H1 (cell line): ENCODE data around the gene FXYD7. TPM values are rescaled to one million over a fixed set of nuclear protein-coding genes. Genes with fewer than 3 reads are reported as not detected.

Experiments
- CTCF ChIA-PET: fragments of 300-600 bp; sonication (Branson Sonifier 250); formaldehyde crosslinking; loops from one replicate; lab custom pipeline; 2021; ENCODE audit not compliant: partially characterized antibody; lab: Charles Lee
- POLR2A ChIA-PET: fragments of 300-600 bp; sonication (Branson Sonifier 250); formaldehyde crosslinking; loops from one replicate; lab custom pipeline; 2021; ENCODE audit warnings: inconsistent platforms; ENCODE audit not compliant: partially characterized antibody; lab: Charles Lee
- DNase-seq, 2 experiments: peaks; one replicate each; pipeline versions ENCODE4 v3.0.0 to v3.0.0-alpha.2; 2010 to 2022; ENCODE audit warnings: low spot score in 2 of 2, low read depth in 1 of 2, mixed read lengths in 1 of 2
- FAIRE-seq: peaks from 2 replicates; lab custom pipeline; 2011; peaks lifted over from hg19 to GRCh38; lab: Jason Lieb, UNC
- H2AFZ ChIP-seq: 2 replicates; pipeline ENCODE4 v1.8.1; 2012; ENCODE audit warnings: low read length, inconsistent platforms
- H2AK5ac ChIP-seq: 2 replicates; pipeline ENCODE4 v1.6.1; 2013; ENCODE audit warnings: low read depth, low read length
- H2BK120ac ChIP-seq: replicated peaks from 2 replicates; pipeline ENCODE3; 2013; ENCODE audit warnings: low read depth, low read length, inconsistent platforms
- H2BK12ac ChIP-seq: 2 replicates; pipeline ENCODE4 v1.6.1; 2013; ENCODE audit warnings: low read depth, low read length
- H2BK15ac ChIP-seq: 2 replicates; pipeline ENCODE4 v1.6.1; 2013; ENCODE audit warnings: low read length
- H2BK20ac ChIP-seq: 2 replicates; pipeline ENCODE4 v1.6.1; 2013; ENCODE audit warnings: low read length
- H2BK5ac ChIP-seq: 2 replicates; pipeline ENCODE4 v1.6.1; 2013; ENCODE audit warnings: low read depth, low read length
- H3K14ac ChIP-seq: 2 replicates; pipeline ENCODE4 v1.6.1; 2013; ENCODE audit warnings: inconsistent platforms; ENCODE audit not compliant: insufficient read length
- H3K18ac ChIP-seq: 2 replicates; pipeline ENCODE4 v1.6.1; 2013; ENCODE audit warnings: low read length; ENCODE audit errors: extremely low read depth
- H3K23ac ChIP-seq: 2 replicates; pipeline ENCODE4 v1.6.1; 2013; ENCODE audit warnings: inconsistent platforms; ENCODE audit not compliant: insufficient read length
- H3K23me2 ChIP-seq: 2 replicates; pipeline ENCODE4 v1.6.1; 2013; ENCODE audit warnings: low read depth, low read length
- H3K27ac ChIP-seq: 2 replicates; pipeline ENCODE4 v1.6.1; 2011; ENCODE audit warnings: low read depth, low read length, inconsistent platforms
- H3K27me3 ChIP-seq, 4 experiments: replicated peaks in 1 of 4; 1 replicate in 1 of 4; 2 replicates in 3 of 4; pipeline versions ENCODE4 v1.6.1 to v1.8.1; 2011 to 2013; ENCODE audit warnings: low read length in 3 of 4, mild to moderate bottlenecking in 3 of 4, inconsistent platforms in 2 of 4, mixed read lengths in 2 of 4, moderate library complexity in 1 of 4; ENCODE audit not compliant: control insufficient read depth in 3 of 4, insufficient read depth in 3 of 4; ENCODE audit errors: extremely low read depth in 1 of 4
- H3K36me3 ChIP-seq, 4 experiments: 2 replicates each; pipeline versions ENCODE4 v1.6.1 to v1.8.1; 2011 to 2013; ENCODE audit warnings: mild to moderate bottlenecking in 4 of 4, low read length in 3 of 4, moderate library complexity in 2 of 4, control low read depth in 1 of 4, inconsistent platforms in 1 of 4; ENCODE audit not compliant: insufficient read depth in 4 of 4, control insufficient read depth in 2 of 4
- H3K4ac ChIP-seq: replicated peaks from 2 replicates; pipeline ENCODE3; 2013; ENCODE audit warnings: low read length, low read depth, mixed read lengths, inconsistent platforms; ENCODE audit not compliant: insufficient read length
- H3K4me1 ChIP-seq, 4 experiments: replicated peaks in 1 of 4; 1 replicate in 1 of 4; 2 replicates in 3 of 4; pipeline versions ENCODE4 v1.6.1 to v1.8.1; 2011 to 2013; ENCODE audit warnings: low read length in 3 of 4, inconsistent platforms in 2 of 4, mixed read lengths in 1 of 4; ENCODE audit not compliant: insufficient read depth in 4 of 4, control insufficient read depth in 3 of 4
- H3K4me2 ChIP-seq, 2 experiments: 2 replicates each; pipeline versions ENCODE4 v1.6.1 to v1.8.1; 2011 to 2013; ENCODE audit warnings: low read depth in 2 of 2, low read length in 2 of 2, control low read depth in 1 of 2, inconsistent platforms in 1 of 2, mild to moderate bottlenecking in 1 of 2; ENCODE audit not compliant: insufficient read depth in 1 of 2
- H3K4me3 ChIP-seq, 4 experiments: fragments of 200-600, 300-600 bp in 1 of 4; sonication (generic), shearing (Covaris generic), sonication (Bioruptor Twin) in 1 of 4; 2 replicates each; pipeline versions ENCODE4 v1.5.1 to v1.8.1; 2011 to 2016; ENCODE audit warnings: low read length in 4 of 4, low read depth in 3 of 4, control low read depth in 2 of 4, inconsistent platforms in 2 of 4, mild to moderate bottlenecking in 2 of 4, mixed read lengths in 1 of 4, moderate library complexity in 1 of 4; ENCODE audit not compliant: insufficient read depth in 2 of 4; ENCODE audit errors: extremely low read depth in 1 of 4
- H3K56ac ChIP-seq: replicated peaks from 2 replicates; pipeline ENCODE3; 2013; ENCODE audit warnings: low read depth, mild to moderate bottlenecking, mixed read lengths, low read length, inconsistent platforms; ENCODE audit not compliant: insufficient read length
- H3K79me1 ChIP-seq: 2 replicates; pipeline ENCODE4 v1.6.1; 2013; ENCODE audit warnings: low read depth, low read length, control low read depth
- H3K79me2 ChIP-seq, 2 experiments: 2 replicates each; pipeline versions ENCODE4 v1.6.1 to v1.8.1; 2012 to 2013; ENCODE audit warnings: low read length in 2 of 2, mild to moderate bottlenecking in 2 of 2, inconsistent platforms in 1 of 2; ENCODE audit not compliant: insufficient read depth in 2 of 2, control insufficient read depth in 1 of 2
- H3K9ac ChIP-seq, 4 experiments: replicated peaks in 1 of 4; 1 replicate in 1 of 4; 2 replicates in 3 of 4; pipeline versions ENCODE4 v1.6.1 to v1.8.1; 2011 to 2013; ENCODE audit warnings: low read depth in 3 of 4, low read length in 3 of 4, control low read depth in 2 of 4, mild to moderate bottlenecking in 2 of 4, moderate library complexity in 2 of 4, inconsistent platforms in 1 of 4; ENCODE audit errors: extremely low read depth in 1 of 4
- H3K9me3 ChIP-seq, 2 experiments: 2 replicates each; pipeline versions ENCODE4 v1.6.1 to v1.8.1; 2012 to 2013; ENCODE audit warnings: mild to moderate bottlenecking in 2 of 2, moderate library complexity in 2 of 2, control low read depth in 1 of 2, inconsistent platforms in 1 of 2, low read depth in 1 of 2, low read length in 1 of 2, mixed read lengths in 1 of 2; ENCODE audit not compliant: insufficient read depth in 2 of 2
- H4K20me1 ChIP-seq, 2 experiments: replicated peaks in 1 of 2; 2 replicates each; pipeline versions ENCODE3 to v1.8.1; 2011 to 2013; ENCODE audit warnings: inconsistent platforms in 2 of 2, low read length in 2 of 2, mild to moderate bottlenecking in 1 of 2; ENCODE audit not compliant: insufficient read depth in 2 of 2, control insufficient read depth in 1 of 2
- H4K5ac ChIP-seq: 2 replicates; pipeline ENCODE4 v1.6.1; 2013; ENCODE audit warnings: low read length, low read depth, mixed read lengths, inconsistent platforms; ENCODE audit not compliant: insufficient read length
- H4K8ac ChIP-seq: 2 replicates; pipeline ENCODE4 v1.8.0; 2013; ENCODE audit warnings: mild to moderate bottlenecking, moderate library complexity, low read length, inconsistent platforms; ENCODE audit not compliant: insufficient read depth; ENCODE audit errors: extremely low read depth
- H4K91ac ChIP-seq: replicated peaks from 2 replicates; pipeline ENCODE3; 2013; ENCODE audit warnings: low read length, mixed read lengths, inconsistent platforms; ENCODE audit not compliant: insufficient read length
- CHD2 ChIP-seq: IDR thresholded peaks from 2 replicates; pipeline ENCODE4 v1.6.1; 2012; ENCODE audit warnings: low read length, improper control_type of control experiment
- CTBP2 ChIP-seq: IDR thresholded peaks from 2 replicates; pipeline ENCODE4 v1.7.0; 2011; ENCODE audit warnings: borderline replicate concordance, mild to moderate bottlenecking, moderate library complexity, mixed read lengths, low read length; ENCODE audit not compliant: insufficient read depth, insufficient read length
- EP300 ChIP-seq, 2 experiments: IDR thresholded peaks; 1 replicate in 1 of 2; 2 replicates in 1 of 2; pipeline ENCODE4 v1.6.1; 2011 to 2012; ENCODE audit warnings: low read depth in 2 of 2, low read length in 2 of 2, mild to moderate bottlenecking in 2 of 2, borderline replicate concordance in 1 of 2, inconsistent platforms in 1 of 2, moderate library complexity in 1 of 2
- FOSL1 ChIP-seq: IDR thresholded peaks from 2 replicates; pipeline ENCODE4 v1.6.1; 2011; ENCODE audit warnings: mild to moderate bottlenecking, low read depth, low read length, moderate library complexity; ENCODE audit not compliant: insufficient read depth
- GTF2F1 ChIP-seq: IDR thresholded peaks from 2 replicates; pipeline ENCODE4 v1.6.1; 2012; ENCODE audit warnings: low read depth, low read length, improper control_type of control experiment, borderline replicate concordance
- POLR2AphosphoS5 ChIP-seq: IDR thresholded peaks from 2 replicates; pipeline ENCODE4 v1.6.1; 2011; ENCODE audit warnings: low read depth, low read length
- RXRA ChIP-seq: IDR thresholded peaks from 2 replicates; pipeline ENCODE4 v1.6.1; 2011; ENCODE audit warnings: low read depth, mild to moderate bottlenecking, low read length, moderate library complexity; ENCODE audit not compliant: insufficient read depth
- SIN3A ChIP-seq, 2 experiments: IDR thresholded peaks in 1 of 2; conservative IDR thresholded peaks in 1 of 2; 2 replicates each; pipeline ENCODE4 v1.6.1; 2011 to 2012; ENCODE audit warnings: low read length in 2 of 2, improper control_type of control experiment in 1 of 2, low read depth in 1 of 2, mild to moderate bottlenecking in 1 of 2
- SIRT6 ChIP-seq: IDR thresholded peaks from one replicate; pipeline ENCODE4 v1.7.1; 2012; ENCODE audit warnings: low read length, inconsistent platforms
- TCF12 ChIP-seq: IDR thresholded peaks from 2 replicates; pipeline ENCODE4 v1.6.1; 2011; ENCODE audit warnings: low read depth, mild to moderate bottlenecking, low read length
- WGBS, 2 experiments: shearing (Covaris generic) in 1 of 2; methylation state at CpG; one replicate each; pipeline versions ENCODE4 v1.1.6 to v1.1.7; 2013 to 2015; ENCODE audit warnings: low lambda C conversion rate in 2 of 2, mixed read lengths in 2 of 2, inconsistent platforms in 1 of 2, low coverage in 1 of 2, missing lambda C conversion rate in 1 of 2; ENCODE audit not compliant: insufficient replicate concordance in 2 of 2, insufficient coverage in 1 of 2, insufficient read length in 1 of 2; ENCODE audit errors: extremely low coverage in 1 of 2, missing lambda C conversion rate in 1 of 2; 5-methylcytosine and 5-hydroxymethylcytosine counted together
- polyA plus RNA-seq, 7 experiments: library from polyadenylated mRNA; depleted of rRNA in 3 of 7; stranded (reverse) in 5 of 7; unstranded in 2 of 7; fragments of >200 nt in 5 of 7; fragments of 200-250 nt in 2 of 7; gene quantifications; 1 replicate in 5 of 7; 2 replicates in 1 of 7; 4 replicates in 1 of 7; pipeline versions ENCODE4 v1.2.1 to v1.2.3, GENCODE V29; 2011 to 2013; ENCODE audit warnings: missing spikeins in 2 of 7, mixed read lengths in 2 of 7
- total RNA-seq: library from RNA; stranded (reverse); fragmentation: NEBNext Ultra II Directional; extraction: Animal tissue kit (Norgen Biotek cat#: 25700); gene quantifications from 2 replicates; pipeline ENCODE4 v1.2.1, GENCODE V29; 2021
- TF ChIP-seq, protein P1 (sequence below): IDR thresholded peaks from 2 replicates; pipeline ENCODE4 v1.6.1; 2011; ENCODE audit warnings: low read length, improper control_type of control experiment

Gene FXYD7
- total and polyA plus RNA-seq, 2 of the 8 experiments (the other 6 are each of a cell fraction or from before 2014, with no cell fraction given), result 12.1 to 14.3 TPM

DNA sequence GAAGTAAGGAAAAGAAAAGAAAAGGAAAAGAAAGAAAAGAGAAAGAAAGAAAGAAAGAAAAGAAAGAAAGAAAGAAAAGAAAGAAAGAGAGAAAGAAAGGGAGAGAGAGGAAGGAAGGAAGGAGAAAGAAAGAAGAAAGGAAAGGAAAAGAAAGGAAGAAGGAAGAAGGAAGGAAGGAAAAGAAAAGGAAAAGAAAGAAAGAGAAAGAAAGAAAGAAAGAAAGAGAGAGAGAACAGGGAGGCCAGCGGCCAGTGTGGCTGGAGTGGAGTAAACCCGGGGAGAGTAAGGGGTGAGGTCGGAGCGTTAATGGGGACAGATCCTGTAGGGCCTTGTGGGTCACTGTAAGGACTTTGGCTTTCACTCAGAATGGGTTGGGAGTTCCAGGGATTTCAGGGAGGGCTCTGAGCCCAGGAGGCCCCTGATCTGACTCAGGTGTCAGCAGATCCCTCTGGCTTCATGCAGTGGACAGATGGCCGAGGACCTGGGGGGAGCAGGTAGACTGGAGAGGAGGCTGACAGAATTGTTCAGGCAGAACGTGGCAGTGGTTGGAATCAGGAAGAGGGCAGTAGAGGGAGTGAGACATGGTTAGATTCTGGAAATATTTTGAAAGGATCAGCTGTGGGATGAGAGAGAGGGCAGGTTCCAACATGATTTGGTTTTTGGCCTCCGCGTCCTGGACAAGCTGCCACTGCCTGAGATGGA is 47.2 kb upstream of the FXYD7 start:
- FAIRE-seq, result no peak
- Histone ChIP-seq H4K91ac (no peak overlapping the region), H3K36me3 (no peaks in the 10 kb centered on the region)
- TF ChIP-seq, protein P1, sequence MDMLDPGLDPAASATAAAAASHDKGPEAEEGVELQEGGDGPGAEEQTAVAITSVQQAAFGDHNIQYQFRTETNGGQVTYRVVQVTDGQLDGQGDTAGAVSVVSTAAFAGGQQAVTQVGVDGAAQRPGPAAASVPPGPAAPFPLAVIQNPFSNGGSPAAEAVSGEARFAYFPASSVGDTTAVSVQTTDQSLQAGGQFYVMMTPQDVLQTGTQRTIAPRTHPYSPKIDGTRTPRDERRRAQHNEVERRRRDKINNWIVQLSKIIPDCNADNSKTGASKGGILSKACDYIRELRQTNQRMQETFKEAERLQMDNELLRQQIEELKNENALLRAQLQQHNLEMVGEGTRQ, result no peak
- no peak for TF ChIP-seq FOSL1
- no peak for TF ChIP-seq RXRA
- TF ChIP-seq CTBP2, result no peak
- TF ChIP-seq TCF12, result no peak
- TF ChIP-seq EP300 (IDR thresholded peaks at IDR 0.05; ENCODE audit: borderline replicate concordance in 1 of 2, low read depth in 2 of 2, low read length in 2 of 2), result no peak
- TF ChIP-seq SIN3A (conservative IDR thresholded peaks at IDR 0.05 in 1 of 2, IDR thresholded peaks at IDR 0.05 in 1 of 2; ENCODE audit: low read depth in 1 of 2, low read length in 2 of 2), result no peak
- no peak for TF ChIP-seq POLR2AphosphoS5
- TF ChIP-seq SIRT6, result no peak
- no peak for TF ChIP-seq CHD2
- TF ChIP-seq GTF2F1, result no peak

More for the DNA sequence above, 47.2 kb upstream of the FXYD7 start:
- Histone ChIP-seq H2BK15ac (no peak overlapping the region), H3K56ac (no peak overlapping the region), H3K27me3 (no peaks in the 10 kb centered on the region), H3K9me3 (no peaks in the 10 kb centered on the region), H3K4me2 (no peak overlapping the region), H3K23me2 (peaks cover 4% of the 10 kb centered on the region; the same call in 1 of the 2 replicates), H3K14ac (no peak overlapping the region), H3K4me1 (peaks cover 0 to 8% (median 4%) of the 10 kb centered on the region in 4 experiments; a peak in 5 of 7 replicates), H2BK20ac (no peak overlapping the region), H2AFZ (no peak overlapping the region), H4K8ac (no peak overlapping the region), H3K23ac (no peak overlapping the region), H3K4ac (no peak overlapping the region), H3K9ac (no peak overlapping the region), H4K5ac (no peak overlapping the region), H2AK5ac (no peak overlapping the region), H3K27ac (no peak overlapping the region), H3K4me3 (no peak overlapping the region), H3K79me2 (no peaks in the 10 kb centered on the region), H2BK5ac (no peak overlapping the region), H4K20me1 (no peaks in the 10 kb centered on the region), H2BK120ac (no peak overlapping the region), H3K79me1 (no peaks in the 10 kb centered on the region), H2BK12ac (no peak overlapping the region), H3K18ac (no peak overlapping the region)
- no peak for DNase-seq
- CTCF ChIA-PET, result interaction anchor here (0.9 to 1.6 kb wide), 7 partner anchors 15 to 44 kb away, joined by 3 to 8 read pairs (median 5); partner anchors contain the start of genes FXYD3 and LGI4
- WGBS, 2 experiments, result 89% methylated on average over 8 of the region's 8 CpGs; no CpG with 5 or more reads in 1 of the 2 experiments
- POLR2A ChIA-PET, result interaction anchor here (0.7 to 0.8 kb wide), 2 partner anchors 84 to 415 kb away, joined by 3 to 4 read pairs; no protein-coding TSS in a partner anchor
